H54 (cell line): Measurements from ENCODE around the gene NME9.

Experiments used
- DNase-seq: peaks from one replicate; pipeline ENCODE4 v3.0.0; 2011; ENCODE audit warnings: low spot score, mixed read lengths; ENCODE audit not compliant: insufficient read length
- FAIRE-seq: peaks from 3 replicates; lab custom pipeline; 2011; peaks lifted over from hg19 to GRCh38; lab: Jason Lieb, UNC
- POLR2A ChIP-seq: IDR thresholded peaks from 2 replicates; pipeline ENCODE4 v1.6.1; 2011; ENCODE audit warnings: low read depth, mild to moderate bottlenecking, low read length

NME9 gene

DNA sequence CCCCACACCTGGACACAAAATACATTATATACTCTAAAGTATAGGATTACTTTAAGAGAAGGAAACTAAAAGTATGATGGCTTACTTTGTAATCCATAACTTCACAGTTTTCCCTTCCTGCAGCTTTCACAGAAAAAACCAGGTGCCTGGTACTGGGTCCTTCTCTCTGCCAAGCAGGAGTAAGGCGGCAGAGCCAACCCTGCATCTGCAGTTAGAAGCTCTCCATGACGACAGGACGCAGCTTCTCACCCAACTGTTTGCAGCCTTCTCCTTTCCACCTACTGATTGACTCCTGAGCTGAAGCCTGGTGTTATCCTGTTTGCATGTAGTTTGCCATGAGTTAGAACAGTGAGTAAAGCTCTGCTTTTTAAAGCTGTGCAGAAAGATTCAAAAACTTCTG is 25.4 kb upstream of the NME9 start:
- FAIRE-seq, result no peak

DNA sequence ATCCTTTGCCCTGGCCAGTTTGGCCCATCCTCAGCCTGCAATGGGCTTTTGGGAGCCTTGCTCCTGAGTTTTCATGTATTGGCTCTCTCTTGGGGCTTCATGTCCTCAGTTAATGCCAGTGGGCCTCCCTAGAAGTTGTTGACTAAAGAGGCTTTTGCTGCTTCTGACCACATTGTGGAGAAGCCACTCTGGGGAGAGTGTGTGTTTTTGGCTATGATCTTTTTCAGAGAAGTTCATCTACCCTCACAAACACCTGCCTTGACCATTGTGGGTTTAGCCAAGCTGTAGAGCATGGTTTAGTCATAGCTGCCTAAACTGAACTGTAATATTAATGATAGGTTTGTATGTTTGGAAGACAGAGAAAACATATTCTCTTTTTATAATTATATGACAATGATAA is 24.7 kb upstream of the NME9 start:
- DNase-seq, result no peak
- no peak for FAIRE-seq
- no peak for TF ChIP-seq POLR2A

More for the DNA sequence above, 25.4 kb upstream of the NME9 start:
- TF ChIP-seq POLR2A, result no peak
- no peak for DNase-seq

GRCh38 chr3:138351916-138352550 is 22.4 kb upstream of the NME9 start:
- no peak for TF ChIP-seq POLR2A
- DNase-seq (no peak), FAIRE-seq (no peak)

DNA sequence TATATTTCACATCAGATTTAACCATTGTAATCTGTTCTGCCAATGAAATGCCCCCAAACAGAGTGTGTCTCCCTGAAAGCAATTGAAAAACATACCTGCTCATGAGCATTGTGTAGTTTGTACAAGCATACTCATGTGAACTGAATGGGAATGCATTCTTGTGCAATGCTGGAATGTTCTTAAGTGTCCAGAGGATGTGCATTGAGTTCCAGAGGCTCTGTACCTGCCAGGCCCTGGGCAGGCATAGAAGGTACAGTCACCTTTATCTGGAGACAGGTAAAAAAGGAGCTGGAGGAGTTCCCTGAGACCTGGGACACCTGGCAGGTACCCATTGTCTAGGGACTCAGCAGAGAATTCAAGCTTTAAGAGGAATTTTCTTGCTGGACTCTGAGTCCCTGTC is 21.5 kb upstream of the NME9 start:
- TF ChIP-seq POLR2A, result no peak
- DNase-seq, result no peak
- no peak for FAIRE-seq

DNA sequence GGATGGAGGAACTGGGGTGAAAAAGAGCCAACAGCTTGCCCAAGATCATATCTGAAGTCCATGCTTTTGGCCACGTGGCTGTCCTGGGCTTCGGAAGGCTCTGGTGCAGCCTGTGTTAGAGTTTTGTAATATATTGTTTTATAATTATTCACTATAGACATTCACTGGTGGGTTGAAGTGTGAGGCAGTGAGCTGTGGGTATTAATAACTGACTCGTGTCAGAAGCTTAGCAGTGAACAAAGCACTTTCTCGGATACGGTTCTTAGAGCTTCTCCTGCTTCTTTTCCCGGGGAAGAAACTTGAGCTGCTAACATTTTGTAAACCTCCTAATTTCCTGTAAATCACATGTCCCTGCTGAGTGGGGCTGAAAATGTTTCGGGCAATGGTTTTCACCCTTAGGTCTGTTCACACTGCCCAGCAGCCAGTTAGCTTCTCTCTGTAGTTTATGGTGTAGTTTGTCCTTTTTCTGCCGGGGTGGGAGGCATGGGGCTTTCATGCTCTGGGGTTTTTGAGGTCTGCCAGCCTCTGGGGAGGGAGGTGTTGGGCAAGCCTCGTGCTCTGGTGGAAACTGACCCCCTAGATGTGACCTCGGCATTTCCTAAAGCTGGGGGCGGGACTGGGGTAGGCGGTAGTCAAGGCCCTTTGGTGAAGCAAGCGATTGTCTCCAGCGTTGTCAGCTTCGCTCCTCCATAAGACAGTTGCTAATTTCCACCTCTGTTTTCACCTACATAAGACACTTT is 20.4 kb upstream of the NME9 start:
- DNase-seq (no peak), FAIRE-seq (no peak)
- no peak for TF ChIP-seq POLR2A

DNA sequence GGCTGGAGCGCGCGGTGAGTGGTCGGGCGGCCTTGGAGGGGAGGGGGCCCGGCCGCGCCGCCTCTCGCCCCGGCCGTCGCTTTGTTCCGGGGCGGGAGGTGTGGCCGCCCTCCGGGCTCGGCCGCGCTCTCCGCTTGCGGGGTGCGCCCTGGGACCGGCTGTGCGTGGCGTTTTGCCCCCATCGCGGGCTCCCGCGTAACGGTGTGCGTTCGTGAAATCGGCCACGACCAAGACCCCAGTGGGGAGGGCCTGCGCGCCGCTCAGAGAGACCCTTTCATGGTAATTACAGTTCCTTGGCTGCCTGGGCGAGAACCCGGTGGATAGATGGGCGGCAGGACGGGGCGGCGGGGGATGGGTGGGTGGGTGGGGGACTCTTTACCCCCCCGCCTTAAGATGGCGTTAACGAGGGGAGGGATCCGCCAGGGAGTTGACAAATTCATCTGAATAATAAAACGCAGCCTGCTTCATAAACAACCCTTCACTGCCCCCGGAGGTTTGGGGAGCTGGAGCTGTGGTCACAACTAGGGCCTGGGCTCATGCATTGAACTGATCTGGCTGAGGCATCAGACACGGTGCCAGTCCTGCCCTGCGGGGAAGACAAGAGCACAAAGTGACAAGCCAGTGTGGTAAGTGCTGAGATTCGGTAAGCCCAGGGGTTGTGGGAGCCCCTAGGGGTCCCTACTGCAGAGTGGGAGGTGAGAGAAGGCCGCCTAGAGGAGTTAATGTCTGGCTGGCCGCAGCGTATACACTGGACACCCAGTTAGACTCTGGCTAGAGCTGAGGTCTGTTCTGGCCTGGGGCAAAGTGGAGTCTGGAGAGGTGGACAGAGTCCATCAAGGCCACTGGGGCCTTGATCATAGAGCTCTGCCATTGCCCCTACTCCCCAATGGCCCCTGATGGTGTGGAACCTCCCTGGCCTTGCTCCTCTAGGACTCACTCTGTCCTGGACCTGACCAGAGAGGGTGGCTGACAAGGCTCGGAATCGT is 19.4 kb upstream of the NME9 start:
- FAIRE-seq (no peak), DNase-seq (no peak)
- TF ChIP-seq POLR2A, result no peak

- TF ChIP-seq POLR2A, result peak; percentile 72
- no peak for FAIRE-seq
These were observed 18.5 kb upstream of the NME9 start, which contains the start of gene MRAS for GRCh38 chr3:138347960-138348753. TSS of gene MRAS (plus strand) at chr3:138348579. CDS start at chr3:138372884, 24,305 bp downstream.

DNA sequence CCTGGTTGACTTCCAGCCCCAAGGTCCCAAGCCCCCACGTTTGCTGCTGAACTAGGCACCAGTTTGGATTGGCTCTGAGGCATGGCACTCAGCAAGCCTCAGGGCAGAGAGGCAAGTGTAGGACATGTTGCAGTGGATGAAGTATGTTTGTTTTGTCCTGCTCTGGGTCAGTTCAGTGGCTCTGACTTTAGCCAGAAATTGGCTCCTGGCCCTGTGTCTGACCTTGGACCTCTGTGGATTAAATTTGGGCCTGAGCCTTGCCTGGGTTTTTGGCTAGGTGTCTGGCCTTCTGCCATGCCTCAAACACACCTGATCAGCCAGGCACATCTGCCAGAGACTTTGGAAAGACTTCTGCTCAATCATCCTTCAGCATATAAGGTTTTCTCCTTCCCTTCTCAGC is 15.1 kb upstream of the NME9 start:
- no peak for TF ChIP-seq POLR2A
- DNase-seq, result no peak

More at GRCh38 chr3:138347960-138348753, 18.5 kb upstream of the NME9 start, which contains the start of gene MRAS:
- peak; percentile 78 for DNase-seq

DNA sequence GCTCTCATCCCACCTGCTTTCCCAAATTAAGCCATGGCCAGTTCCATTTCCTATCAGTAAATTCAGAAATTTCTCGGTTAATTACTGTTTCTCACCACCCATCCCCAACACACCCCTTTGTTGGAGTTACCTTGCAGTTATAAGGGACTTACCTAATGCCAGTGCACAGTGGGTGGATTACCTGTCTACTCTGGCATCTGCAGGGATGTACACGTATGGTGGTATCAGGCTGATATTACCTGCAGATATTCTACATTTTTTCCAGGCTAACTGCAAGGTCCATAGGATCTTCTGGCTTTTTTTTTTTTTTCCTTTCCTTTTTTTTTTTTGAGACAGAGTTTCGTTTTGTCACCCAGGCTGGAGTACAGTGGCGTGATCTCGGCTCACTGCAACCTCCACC is 10.9 kb upstream of the NME9 start:
- FAIRE-seq (no peak), DNase-seq (no peak)
- no peak for TF ChIP-seq POLR2A

More for the DNA sequence above, 15.1 kb upstream of the NME9 start:
- FAIRE-seq, result no peak

- FAIRE-seq (no peak), DNase-seq (no peak)
- TF ChIP-seq POLR2A, result no peak
These were observed 9.2 kb upstream of the NME9 start for GRCh38 chr3:138338811-138339210.

DNA sequence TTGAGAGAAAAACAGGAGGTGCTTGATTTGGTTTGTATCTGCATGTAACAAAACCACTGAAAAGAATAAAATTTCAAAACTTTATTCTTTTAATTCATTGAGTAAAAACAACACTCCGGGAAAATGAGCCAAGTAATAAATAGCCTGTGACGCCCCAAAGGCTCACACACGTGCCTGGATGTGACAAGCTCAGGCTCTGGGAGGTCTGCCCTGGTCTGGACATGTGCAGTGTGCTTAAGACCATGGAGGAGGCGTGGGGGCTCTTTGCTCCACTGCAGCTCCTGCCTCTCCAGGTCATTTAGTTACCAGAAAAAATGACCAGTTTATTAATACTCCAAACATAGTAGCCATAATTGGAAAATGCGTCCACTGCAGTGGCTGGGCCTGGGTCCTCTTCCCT is 8.6 kb upstream of the NME9 start:
- FAIRE-seq (no peak), DNase-seq (no peak)
- TF ChIP-seq POLR2A, result no peak

GRCh38 chr3:138336454-138336999 is 6.9 kb upstream of the NME9 start:
- FAIRE-seq, result no peak

GRCh38 chr3:138334608-138335007 is 5.0 kb upstream of the NME9 start:
- FAIRE-seq, result no peak
- no peak for DNase-seq
- TF ChIP-seq POLR2A, result no peak

More at GRCh38 chr3:138336454-138336999, 6.9 kb upstream of the NME9 start:
- DNase-seq, result no peak
- TF ChIP-seq POLR2A, result no peak
